Measurements from ENCODE around the gene CGAS.
A peak's percentile ranks its signal among the peaks of the same experiment; 100 is the strongest.
"Not testable (repeated sequence)": the region's sequence is repeated elsewhere in the genome, so short reads cannot be mapped to it uniquely, and the experiment has no call there.

CGAS gene

GRCh38 chr6:73452107-73452461 lies at the start of gene CGAS:
Gene CGAS, minus strand, starts transcription at chr6:73452297. Its CDS starts 116 bp downstream, at chr6:73452181.
- DNase-seq (ENCODE audit: low read depth): peak; percentile 39

GRCh38 chr6:73497915-73498314 lies 45.8 kb upstream of the CGAS start:
- no peak for DNase-seq (ENCODE audit: low read depth)

DNA sequence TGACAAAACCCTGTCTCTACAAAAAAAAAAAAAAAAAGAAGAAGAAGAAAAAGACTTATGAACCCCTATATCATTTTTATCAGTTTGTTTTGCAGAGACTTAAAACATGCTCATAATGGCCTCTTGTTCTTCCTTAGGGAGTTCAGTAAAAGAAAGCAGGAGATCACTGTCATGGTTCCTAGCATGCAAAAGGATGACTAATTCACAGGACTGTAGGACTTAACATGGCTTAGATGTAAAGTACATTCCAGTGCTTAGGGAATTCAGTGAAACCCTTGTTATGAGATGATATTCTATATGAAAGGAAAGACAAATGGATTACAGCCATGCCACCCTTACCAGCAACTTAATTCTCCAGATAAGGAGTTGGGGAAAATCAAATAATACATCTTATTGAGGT lies 39.3 kb upstream of the CGAS start:
- no peak for DNase-seq (ENCODE audit: low read depth)

DNA sequence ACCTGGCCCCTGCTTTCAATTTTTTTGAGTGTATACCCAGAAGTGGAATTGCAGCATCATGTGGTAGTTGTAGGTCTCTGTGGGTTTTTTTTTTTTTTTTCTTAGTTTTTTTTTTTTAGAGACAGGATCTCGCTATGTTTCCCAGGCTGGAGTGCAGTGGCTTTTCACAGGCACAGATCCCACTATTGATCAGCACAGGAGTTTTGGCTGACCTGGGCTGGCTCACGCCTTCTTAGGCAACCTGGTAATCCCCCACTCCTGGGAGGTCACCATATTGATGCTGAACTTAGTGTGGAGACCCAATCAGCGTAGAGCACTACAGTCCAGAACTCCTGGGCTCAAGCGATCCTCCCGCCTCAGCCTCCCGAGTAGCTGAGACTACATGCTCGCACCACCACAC lies 35.4 kb upstream of the CGAS start:
- DNase-seq (ENCODE audit: low read depth): no peak

GRCh38 chr6:73484438-73484837 lies 32.3 kb upstream of the CGAS start:
- DNase-seq (ENCODE audit: low read depth): no peak

GRCh38 chr6:73481969-73482368 lies 29.9 kb upstream of the CGAS start:
- DNase-seq (ENCODE audit: low read depth): no peak

GRCh38 chr6:73477407-73477806 lies 25.3 kb upstream of the CGAS start:
- DNase-seq (ENCODE audit: low read depth): no peak

DNA sequence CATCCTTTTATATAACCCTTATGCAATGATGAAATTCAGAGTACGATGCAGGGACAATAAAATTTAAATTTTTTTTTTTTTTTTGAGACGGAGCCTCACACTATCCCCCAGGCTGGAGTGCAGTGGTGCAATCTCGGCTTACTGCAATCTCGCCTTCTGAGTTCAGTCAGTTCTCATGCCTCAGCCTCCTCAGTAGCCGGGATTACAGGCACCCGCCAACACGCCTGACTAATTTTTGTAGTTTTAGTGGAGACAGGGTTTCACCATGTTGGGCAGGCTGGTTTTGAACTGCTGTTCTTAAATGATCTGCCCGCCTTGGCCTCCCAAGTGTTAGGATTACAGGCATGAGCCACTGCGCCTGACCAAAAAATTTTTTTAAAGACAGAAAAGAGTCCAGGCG lies 24.6 kb upstream of the CGAS start:
- no peak for DNase-seq (ENCODE audit: low read depth)

DNA sequence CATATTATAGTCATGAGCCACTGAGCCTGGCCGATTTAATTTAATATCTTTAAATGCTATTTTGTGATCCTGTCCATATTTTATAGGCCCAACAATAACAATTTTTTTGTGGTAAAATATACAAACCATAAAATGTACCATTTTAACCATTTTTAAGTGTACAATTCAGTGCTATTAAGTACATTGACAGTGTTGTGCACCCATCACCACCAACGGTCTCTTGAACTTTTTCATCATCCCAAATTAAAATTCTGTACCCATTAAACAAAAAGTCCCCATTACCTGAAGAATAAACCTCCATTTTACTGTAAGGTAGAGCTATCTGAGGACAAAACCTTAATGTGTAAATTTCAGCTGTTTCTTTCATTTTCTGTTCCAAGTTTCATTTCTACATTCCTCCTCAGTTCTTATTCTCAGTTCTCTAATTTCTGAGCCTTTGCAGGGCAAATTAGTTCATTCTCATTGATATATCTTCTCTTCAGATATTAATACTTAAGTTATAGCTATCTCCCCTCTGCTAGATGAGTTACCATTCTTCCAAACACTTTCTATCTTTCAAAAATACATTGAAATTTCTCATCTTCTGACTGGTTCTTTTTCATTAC lies 19.7 kb upstream of the CGAS start:
- DNase-seq (ENCODE audit: low read depth): no peak

- peak; percentile 60 for DNase-seq (ENCODE audit: low read depth)
Observed at GRCh38 chr6:73461537-73462350, 9.6 kb upstream of the CGAS start, which contains the start of gene MTO1. Gene MTO1, plus strand, starts transcription at chr6:73461737. Its CDS starts 118 bp downstream, at chr6:73461855.

- DNase-seq (ENCODE audit: low read depth): no peak
Observed at GRCh38 chr6:73460056-73460455, 8.0 kb upstream of the CGAS start.

GRCh38 chr6:73459474-73459873 lies 7.4 kb upstream of the CGAS start:
- not testable (repeated sequence) for DNase-seq (ENCODE audit: low read depth)

GRCh38 chr6:73455865-73456629 lies 4.0 kb upstream of the CGAS start:
- no peak for DNase-seq (ENCODE audit: low read depth)

- peak; percentile 27 for DNase-seq (ENCODE audit: low read depth)
Observed at GRCh38 chr6:73451223-73452106, 632 bp downstream of the CGAS start.

- DNase-seq (ENCODE audit: low read depth): no peak
Observed at GRCh38 chr6:73443555-73443954, 8.5 kb downstream of the CGAS start.

DNA sequence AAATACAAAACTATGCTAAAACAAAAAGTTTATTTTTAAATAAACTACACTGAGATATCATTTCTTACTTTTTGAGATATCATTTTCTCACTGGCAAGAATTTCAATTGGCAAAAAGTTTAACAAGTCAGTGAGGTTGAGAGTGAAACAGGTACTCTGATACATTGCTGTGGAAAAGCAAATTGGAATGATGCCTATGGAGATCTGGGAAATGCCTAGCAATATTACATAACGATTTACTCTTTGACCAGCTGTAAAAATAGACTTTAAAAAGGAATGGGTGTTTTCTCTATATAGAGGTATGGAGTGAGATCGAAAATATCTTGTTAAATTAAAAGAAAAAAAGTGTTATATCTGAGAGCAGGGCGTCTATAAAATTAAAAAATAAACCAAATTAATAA lies 16.9 kb downstream of the CGAS start:
- no peak for DNase-seq (ENCODE audit: low read depth)

- DNase-seq (ENCODE audit: low read depth): no peak
Observed at GRCh38 chr6:73421534-73421933, 30.6 kb downstream of the CGAS start.

DNA sequence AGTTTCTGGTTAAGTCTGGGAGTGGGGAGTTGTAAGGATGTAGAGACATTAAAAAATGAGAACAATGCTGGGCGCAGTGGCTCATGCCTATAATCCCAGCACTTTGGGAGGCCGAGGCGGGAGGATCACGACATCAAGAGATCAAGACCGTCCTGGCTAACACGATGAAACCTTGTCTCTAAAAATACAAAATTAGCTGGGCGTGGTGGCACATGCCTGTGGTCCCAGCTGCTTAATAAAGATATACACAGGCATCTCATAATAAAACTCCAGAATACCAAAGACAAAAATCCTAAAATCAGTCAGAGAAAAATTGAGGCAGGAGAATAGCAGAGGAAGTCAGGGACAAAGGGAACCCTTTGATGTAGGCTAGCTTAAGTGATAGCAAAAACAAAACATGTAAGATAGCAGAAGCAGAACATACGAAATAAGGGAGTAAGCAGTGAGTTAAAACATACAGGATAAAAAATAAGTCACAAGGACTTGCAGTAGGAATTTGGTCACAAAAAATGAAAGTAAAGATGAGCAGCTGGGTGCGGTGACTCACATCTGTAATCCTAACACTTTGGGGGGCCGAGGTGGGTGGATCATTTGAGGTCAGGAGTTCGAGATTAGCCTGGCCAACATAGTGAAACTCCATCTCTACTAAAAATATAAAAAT lies 33.9 kb downstream of the CGAS start:
- DNase-seq (ENCODE audit: low read depth): no peak

- DNase-seq (ENCODE audit: low read depth): no peak
Observed at GRCh38 chr6:73413102-73413501, 39.0 kb downstream of the CGAS start.

GRCh38 chr6:73409395-73409794 lies 42.7 kb downstream of the CGAS start:
- no peak for DNase-seq (ENCODE audit: low read depth)

DNA sequence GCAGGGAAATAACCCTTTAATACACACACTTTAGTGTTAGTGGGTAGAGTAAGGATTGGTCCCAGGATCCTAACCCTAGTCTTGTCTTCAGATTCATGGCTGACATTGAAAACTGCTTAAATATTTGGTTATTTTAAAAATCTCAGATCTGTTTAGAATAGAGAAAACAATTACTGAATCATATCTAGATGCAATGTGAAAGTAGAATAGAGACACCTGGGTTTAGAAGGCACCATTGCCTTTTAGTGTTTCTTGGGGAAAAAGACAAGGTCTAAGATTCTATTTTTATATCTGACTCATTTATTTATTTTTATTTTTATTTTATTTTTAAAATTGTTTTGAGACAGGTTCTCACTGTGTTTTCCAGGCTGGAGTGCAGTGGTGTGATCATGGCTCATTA lies 51.4 kb downstream of the CGAS start:
- DNase-seq (ENCODE audit: low read depth): no peak

Measured in HS-27A (cell line).